ENCODE results near the gene INPP5F.

DNA sequence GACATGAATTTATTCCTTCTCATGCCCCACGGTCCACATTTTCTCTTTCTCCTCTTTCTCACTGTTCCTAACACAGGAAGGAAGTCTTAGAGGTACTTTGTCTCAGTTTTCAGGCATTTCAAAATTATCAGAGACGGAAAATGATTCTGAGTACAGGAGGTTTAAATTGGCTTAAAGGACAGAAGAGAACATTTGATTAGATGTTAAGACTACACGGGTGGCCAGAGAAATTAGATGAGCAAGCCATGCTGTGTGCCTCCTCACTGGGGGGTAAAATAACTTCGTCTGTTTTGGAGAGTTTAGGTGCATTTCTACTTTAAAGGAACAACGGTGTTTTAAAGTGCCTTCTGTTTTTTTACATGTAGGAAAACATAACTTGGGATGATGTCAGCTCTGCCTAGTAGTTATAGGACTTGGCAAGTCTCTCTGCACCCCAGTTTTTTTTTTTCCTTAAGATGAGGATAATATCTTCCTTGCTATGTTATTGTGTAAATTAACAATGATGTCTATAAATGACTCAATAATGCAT lies 79.9 kb downstream of the INPP5F start:
- no peak for TF ChIP-seq POLR2AphosphoS5 (IDR thresholded peaks at IDR 0.05; ENCODE audit: low read depth, low read length)
- TF ChIP-seq POLR2A (IDR thresholded peaks at IDR 0.05; ENCODE audit: low read depth, low read length), result no peak
- no peak for TF ChIP-seq TAF1 (IDR thresholded peaks at IDR 0.05; ENCODE audit: borderline replicate concordance, low read depth, low read length)

Data from GM12892 (cell line).